NCI-H2171 (cell line): Measurements from ENCODE around the gene TM6SF1.
"Not testable (repeated sequence)": the region's sequence is repeated elsewhere in the genome, so short reads cannot be mapped to it uniquely, and the experiment has no call there.

Experiments
- DNase-seq: peaks from one replicate; lab custom pipeline; 2025; lab: John Stamatoyannopoulos, UW

TM6SF1 gene

GRCh38 chr15:83088876-83089275 lies 18.6 kb upstream of the TM6SF1 start:
- no peak for DNase-seq

DNA sequence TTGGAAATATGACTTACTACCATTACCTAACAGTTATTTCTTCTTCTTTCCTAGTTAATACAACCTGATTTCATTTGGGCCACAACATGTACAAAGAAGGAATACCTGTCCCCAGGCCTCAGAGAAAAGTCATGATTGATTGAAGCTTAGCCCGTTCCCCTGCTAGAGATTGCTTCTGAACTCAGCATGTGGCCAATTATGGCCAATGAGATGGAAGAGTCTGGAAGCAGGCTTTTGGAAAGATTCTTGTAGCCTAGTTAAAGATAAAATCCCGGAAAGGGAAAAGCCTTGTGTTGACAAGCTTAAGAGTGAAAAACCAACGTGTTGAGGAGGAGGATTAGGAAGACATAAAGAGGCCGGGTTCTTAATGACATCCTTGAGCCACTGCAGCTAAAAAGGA lies 17.0 kb upstream of the TM6SF1 start:
- DNase-seq, result no peak

DNA sequence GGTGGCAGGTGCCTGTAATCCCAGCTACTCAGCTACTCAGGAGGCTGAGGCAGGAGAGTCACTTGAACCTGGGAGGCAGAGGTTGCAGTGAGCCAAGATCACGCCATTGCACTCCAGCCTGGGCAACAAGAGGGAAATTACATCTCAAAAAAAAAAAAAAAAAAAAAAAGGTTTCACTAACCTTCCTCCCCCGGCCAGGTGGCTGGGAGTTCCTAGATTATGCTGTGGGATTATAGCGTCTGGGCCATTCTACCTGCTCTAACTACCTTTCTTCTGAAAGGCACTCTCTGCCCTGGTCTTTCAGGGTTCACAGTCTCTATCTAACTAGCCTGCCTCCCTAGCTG lies 15.5 kb upstream of the TM6SF1 start:
- DNase-seq, result not testable (repeated sequence)

DNA sequence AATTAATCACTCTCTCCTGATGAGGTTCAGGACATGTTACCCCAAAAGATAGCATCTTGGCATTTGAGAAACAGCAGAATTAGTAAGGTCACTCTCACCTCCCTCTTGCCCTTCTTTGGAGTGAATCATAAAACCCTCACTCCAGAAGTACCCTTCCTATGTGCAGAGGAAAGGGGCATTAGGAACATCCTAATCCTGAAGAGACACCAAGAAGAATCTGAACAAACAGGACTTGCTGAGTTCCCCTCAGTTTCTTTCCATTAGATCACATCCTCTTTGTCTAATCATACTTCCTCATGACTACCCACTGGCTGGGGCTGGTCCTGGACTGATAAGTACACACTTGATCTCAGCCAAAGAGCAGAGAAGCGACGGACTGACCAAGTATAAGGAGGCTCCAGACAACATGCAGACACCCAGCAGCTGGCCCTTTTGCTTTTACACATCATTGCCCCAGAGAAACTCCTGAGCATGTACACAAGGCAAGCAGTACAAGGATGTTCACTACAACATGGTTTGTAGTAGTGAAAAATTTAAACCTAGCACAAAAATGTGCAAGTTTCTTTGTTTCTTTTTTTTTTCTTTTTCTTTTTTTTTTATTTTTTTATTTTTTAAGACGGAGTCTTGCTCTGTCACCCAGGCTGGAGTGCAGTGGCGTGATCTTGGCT lies 15.0 kb upstream of the TM6SF1 start:
- no peak for DNase-seq

GRCh38 chr15:83094583-83094982 lies 12.9 kb upstream of the TM6SF1 start:
- no peak for DNase-seq

DNA sequence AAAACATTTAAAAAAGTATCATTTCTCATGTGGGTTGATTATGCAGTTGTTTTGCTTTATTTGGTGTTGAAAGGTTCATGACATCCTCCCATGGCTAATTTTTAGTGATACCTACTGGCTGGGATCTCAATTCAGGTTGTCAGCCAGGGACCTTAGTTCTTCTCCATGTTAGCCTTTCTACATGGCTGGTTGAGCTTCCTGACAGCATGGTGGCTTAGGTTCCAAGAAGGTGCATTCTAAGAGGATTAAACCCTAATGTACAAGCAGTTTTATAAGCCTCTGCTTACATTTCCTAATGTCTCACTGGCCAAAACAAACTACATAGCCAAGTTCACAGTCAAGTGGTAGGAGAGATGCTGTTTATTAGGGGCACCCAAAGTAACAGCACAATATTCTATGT lies 9.4 kb upstream of the TM6SF1 start:
- DNase-seq, result no peak

DNA sequence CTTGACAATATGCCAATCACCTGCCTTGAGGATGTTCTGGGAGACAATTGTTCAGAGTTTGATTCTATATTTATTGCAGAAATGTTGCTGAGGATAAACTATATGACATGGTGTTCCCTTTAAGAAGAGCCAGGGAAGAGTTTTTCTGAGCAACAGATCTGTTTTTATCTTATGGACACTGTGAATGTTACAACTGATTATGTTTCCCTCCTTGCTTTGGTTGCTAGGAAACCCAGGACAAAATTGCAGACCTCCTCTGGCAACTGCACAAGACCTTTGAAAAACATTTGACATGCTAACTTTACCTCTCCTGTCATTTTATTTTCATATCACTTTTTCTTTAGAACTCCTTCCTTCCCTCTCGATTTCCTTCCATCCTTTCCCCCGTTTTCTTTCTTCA lies 8.2 kb upstream of the TM6SF1 start:
- DNase-seq, result no peak

GRCh38 chr15:83100097-83100646 lies 7.3 kb upstream of the TM6SF1 start:
- no peak for DNase-seq

- no peak for DNase-seq
These were observed 5.1 kb upstream of the TM6SF1 start for GRCh38 chr15:83102346-83102745.

- DNase-seq, result no peak
These were observed 3.3 kb upstream of the TM6SF1 start for GRCh38 chr15:83104141-83104540.

DNA sequence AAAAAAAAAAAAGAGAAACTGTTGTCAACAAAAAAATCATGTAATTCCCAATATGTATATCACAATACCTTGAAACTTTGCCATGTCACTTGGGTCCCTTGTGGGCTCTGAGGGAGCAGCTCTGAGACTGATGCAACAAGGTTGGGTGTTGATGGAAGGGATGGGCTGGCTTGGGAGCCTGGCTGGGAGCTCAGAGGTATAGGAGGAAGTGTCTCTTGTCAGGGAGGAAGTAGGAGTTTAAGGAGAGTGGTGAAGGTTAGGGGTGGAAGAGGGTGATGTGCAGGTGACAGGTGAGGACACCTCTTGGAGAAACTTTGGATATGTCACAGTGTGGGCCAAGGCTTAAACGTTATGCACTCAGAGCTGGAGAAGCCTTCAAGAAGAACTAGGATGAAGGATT lies 2.0 kb upstream of the TM6SF1 start:
- DNase-seq, result no peak

- DNase-seq, result no peak
These were observed 366 bp downstream of the TM6SF1 start for GRCh38 chr15:83107841-83108181.

GRCh38 chr15:83108266-83109219 lies 1.1 kb downstream of the TM6SF1 start:
- no peak for DNase-seq

DNA sequence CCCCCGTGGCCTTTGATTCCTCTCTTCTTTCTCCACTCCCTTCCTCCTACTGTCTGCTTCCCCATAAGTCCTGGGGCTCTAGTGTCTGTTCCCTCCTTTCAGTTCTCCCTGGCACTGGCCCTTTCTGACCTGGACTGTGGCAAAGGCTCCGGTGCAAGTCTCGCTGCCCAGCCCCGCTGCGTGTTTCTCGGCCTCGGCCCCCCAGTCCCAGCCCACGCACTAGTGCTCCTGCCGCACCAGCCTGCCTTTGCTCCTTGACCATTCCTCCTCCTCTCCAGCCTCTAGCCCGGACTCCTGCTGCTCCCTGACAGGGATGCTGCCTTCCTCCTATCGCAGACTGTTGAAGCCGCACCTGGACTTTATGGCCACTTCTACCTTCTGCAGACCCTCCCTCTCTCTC lies 2.1 kb downstream of the TM6SF1 start:
- DNase-seq, result no peak

GRCh38 chr15:83110381-83110780 lies 2.9 kb downstream of the TM6SF1 start:
- no peak for DNase-seq

- DNase-seq, result no peak
These were observed 3.7 kb downstream of the TM6SF1 start for GRCh38 chr15:83111149-83111548.

- DNase-seq, result no peak
These were observed 4.9 kb downstream of the TM6SF1 start for GRCh38 chr15:83112233-83112955.

DNA sequence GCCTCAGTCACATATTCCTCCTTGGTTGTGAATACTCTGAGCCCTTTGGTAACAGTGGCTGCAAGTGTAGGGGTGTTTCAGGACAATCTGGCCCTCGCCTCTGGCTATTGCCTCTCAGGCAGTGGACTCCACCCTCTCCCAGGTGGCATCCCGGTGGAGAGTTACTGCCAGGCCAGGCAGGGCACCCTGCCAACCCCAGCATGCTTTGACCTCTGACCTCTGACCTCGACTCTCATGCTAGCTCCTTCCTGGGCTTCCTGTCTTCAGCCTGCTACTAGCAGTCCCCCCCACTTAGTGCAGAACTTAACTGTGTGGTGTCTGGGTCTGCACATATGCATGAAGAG lies 5.5 kb downstream of the TM6SF1 start:
- DNase-seq, result no peak

DNA sequence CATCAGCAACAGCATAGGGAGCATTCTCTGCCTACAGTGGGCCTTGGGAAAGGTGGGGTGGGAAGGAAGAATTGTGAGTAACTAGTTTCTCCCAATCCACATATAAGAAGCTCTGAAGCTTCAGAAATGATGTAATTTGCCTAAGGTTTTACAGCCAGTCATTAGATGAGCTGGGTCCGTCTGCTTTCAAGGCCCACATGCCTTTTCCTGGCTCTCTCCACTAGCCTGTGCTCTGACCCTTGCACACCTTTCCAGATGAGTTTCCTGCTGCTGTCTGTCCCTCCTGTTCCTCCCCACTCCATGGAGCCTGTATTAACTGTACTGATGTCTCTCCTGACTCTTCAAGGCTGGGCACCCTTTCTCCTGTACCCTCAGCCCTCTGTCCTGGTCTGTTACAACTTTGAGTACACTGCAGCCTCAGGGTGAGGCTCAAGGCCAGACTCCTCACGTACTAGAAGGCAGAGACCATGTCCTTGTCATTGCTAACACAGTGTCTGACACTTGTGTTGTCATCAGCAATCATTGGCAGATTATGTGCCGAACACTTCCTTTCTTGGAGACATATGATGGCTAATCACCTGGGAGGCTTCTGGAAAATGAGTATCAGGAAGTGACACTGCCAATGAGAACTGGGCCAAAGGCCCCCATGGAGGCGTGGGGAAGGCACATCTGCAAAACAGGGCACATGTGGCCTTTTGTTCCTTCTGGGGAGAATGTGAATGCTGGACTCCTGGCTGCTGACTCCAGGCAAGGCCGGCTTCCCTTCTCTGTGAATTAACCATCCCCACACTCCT lies 6.6 kb downstream of the TM6SF1 start:
- DNase-seq, result no peak

- no peak for DNase-seq
These were observed 7.4 kb downstream of the TM6SF1 start for GRCh38 chr15:83114856-83115255.

DNA sequence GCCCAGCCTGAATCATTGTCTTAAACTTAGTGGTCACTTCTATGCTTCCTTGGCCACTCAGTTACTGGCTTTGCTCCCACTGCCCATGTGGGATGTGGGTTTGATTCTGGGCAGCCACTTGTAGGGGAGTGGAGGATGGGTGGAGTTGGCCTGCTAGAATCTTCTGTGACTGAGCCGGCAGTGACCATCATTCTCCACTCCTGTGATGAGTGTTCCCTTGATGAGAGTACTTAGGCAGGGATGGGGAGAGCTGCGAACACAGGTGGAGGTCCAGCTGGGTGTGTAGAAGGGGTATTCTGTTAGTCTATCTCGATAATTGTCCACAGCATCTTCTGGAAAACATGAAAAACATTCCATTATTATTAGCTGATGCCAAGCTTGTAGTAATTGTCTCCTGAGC lies 8.0 kb downstream of the TM6SF1 start:
- DNase-seq, result no peak
